LoVo (cell line): ENCODE results near the gene RUNX2.

Experiments
- DNase-seq: peaks from one replicate; pipeline ENCODE4 v3.0.0-alpha.2; 2016; ENCODE audit warnings: low spot score

RUNX2 gene

GRCh38 chr6:45590696-45591184, 262.6 kb downstream of the RUNX2 start:
- DNase-seq = no peak

- no peak for DNase-seq
These were observed 263.2 kb downstream of the RUNX2 start for GRCh38 chr6:45591306-45591705.

- DNase-seq = no peak
These were observed 263.8 kb downstream of the RUNX2 start for GRCh38 chr6:45591890-45592289.

- no peak for DNase-seq
These were observed 264.9 kb downstream of the RUNX2 start for GRCh38 chr6:45592991-45593390.

GRCh38 chr6:45595010-45595851, 267.1 kb downstream of the RUNX2 start:
- no peak for DNase-seq

GRCh38 chr6:45597424-45597823, 269.3 kb downstream of the RUNX2 start:
- DNase-seq = no peak

GRCh38 chr6:45599053-45599452, 270.9 kb downstream of the RUNX2 start:
- DNase-seq = no peak

- no peak for DNase-seq
These were observed 277.8 kb downstream of the RUNX2 start for GRCh38 chr6:45605971-45606370.

GRCh38 chr6:45606831-45607400, 278.8 kb downstream of the RUNX2 start:
- DNase-seq = peak; percentile 25

- DNase-seq = peak; percentile 81
These were observed 279.7 kb downstream of the RUNX2 start for GRCh38 chr6:45607798-45608197.

- DNase-seq = peak; percentile 70
These were observed 280.3 kb downstream of the RUNX2 start for GRCh38 chr6:45608252-45608913.

- DNase-seq = no peak
These were observed 281.1 kb downstream of the RUNX2 start for GRCh38 chr6:45609141-45609638.

GRCh38 chr6:45610374-45610773, 282.2 kb downstream of the RUNX2 start:
- no peak for DNase-seq

- no peak for DNase-seq
These were observed 282.7 kb downstream of the RUNX2 start for GRCh38 chr6:45610832-45611231.

- no peak for DNase-seq
These were observed 283.4 kb downstream of the RUNX2 start for GRCh38 chr6:45611491-45611890.

- no peak for DNase-seq
These were observed 285.5 kb downstream of the RUNX2 start for GRCh38 chr6:45613656-45614055.

GRCh38 chr6:45614488-45615285, 286.6 kb downstream of the RUNX2 start:
- DNase-seq = peak; percentile 28

GRCh38 chr6:45616209-45616608, 288.1 kb downstream of the RUNX2 start:
- no peak for DNase-seq

GRCh38 chr6:45617441-45617840, 289.3 kb downstream of the RUNX2 start:
- DNase-seq = no peak

- DNase-seq = no peak
These were observed 290.1 kb downstream of the RUNX2 start for GRCh38 chr6:45618259-45618658.

GRCh38 chr6:45619211-45619760, 291.2 kb downstream of the RUNX2 start:
- no peak for DNase-seq
